Activated T-helper 1 cell treated with anti-CD3 and anti-CD28 coated beads, Interleukin-12 subunit alpha, Interleukin-12 subunit beta, Interleukin-2, Interleukin-4 antibody, amounts not matched to agents 30 ng/mL and 10 ng/mL and 1 ng/mL, durations not matched to agents 14 hours and 24 hours and 36 hours (primary cell): ENCODE measurements around the gene SNIP1. TPM values are rescaled to one million over a fixed set of nuclear protein-coding genes. Genes with fewer than 3 reads are reported as not detected.
"Not testable (repeated sequence)": the region's sequence is repeated elsewhere in the genome, so short reads cannot be mapped to it uniquely, and the experiment has no call there.

ENCODE experiments used
- DNase-seq: peaks from one replicate; pipeline ENCODE4 v3.0.0; 2021; ENCODE audit warnings: low spot score
- H3K27ac Mint-ChIP-seq: one replicate; pipeline ENCODE4 v1.8.0; 2021; ENCODE audit warnings: mild to moderate bottlenecking, mixed read lengths
- H3K27me3 Mint-ChIP-seq: one replicate; pipeline ENCODE4 v1.8.0; 2022; ENCODE audit warnings: mild to moderate bottlenecking, moderate library complexity, mixed read lengths; ENCODE audit not compliant: insufficient read depth
- H3K36me3 Mint-ChIP-seq: one replicate; pipeline ENCODE4 v1.8.0; 2021; ENCODE audit warnings: low read depth, mixed read lengths
- H3K4me1 Mint-ChIP-seq: one replicate; pipeline ENCODE4 v1.8.0; 2021; ENCODE audit warnings: low read depth, mixed read lengths
- H3K4me3 Mint-ChIP-seq: one replicate; pipeline ENCODE4 v1.8.0; 2021; ENCODE audit warnings: mild to moderate bottlenecking, moderate library complexity, mixed read lengths
- H3K9me3 Mint-ChIP-seq: one replicate; pipeline ENCODE4 v1.8.0; 2021; ENCODE audit warnings: mixed read lengths
- intact Hi-C: fragments of 100-400 bp; cut with micrococcal nuclease; formaldehyde crosslinking; loops from one replicate; pipeline ENCODE4 v1.15.1; 2024
- total RNA-seq: library from RNA; stranded (reverse); gene quantifications from 2 replicates; pipeline ENCODE4 v1.2.3, GENCODE V29; 2022

The SNIP1 gene
- total RNA-seq, 1 donor from 2014 or later = 30.2 TPM

DNA sequence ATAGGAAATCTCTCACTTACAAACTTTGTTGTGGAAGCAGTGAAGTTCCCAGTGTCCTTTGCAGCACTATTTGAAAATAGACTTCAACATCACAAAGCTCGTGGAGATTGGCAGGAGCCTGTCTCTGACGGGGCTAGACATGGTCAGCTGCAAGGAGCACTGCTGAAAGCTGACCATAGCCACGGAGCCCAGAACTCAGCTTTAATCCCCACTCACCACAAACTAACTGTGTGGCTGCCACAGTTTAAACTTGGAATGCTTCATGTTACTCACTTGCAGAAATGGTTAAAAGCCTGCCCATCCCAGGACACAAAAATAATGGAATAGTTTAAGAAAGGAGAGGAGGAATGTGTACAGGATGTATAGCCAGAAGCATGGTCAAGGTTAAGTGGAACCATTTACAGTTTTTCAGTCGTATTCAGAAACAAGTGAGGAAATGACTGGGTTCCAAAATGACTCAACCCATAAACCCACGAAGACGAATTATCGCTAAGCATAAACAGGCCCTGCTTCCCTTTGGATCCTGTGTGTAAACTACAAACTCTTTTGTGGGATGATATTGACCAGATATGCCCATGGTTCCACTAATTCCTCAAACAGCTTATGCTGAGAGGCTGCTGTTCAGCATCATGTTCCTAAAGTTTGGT lies 20.9 kb upstream of the SNIP1 start:
- H3K4me1 Mint-ChIP-seq = peaks cover 65% of the 10 kb centered on the region
- DNase-seq = no peak
- no peaks in the 10 kb centered on the region for H3K9me3 Mint-ChIP-seq
- intact Hi-C loops = loop anchor here (1.0 to 2.0 kb wide), 2 partner anchors 20 to 21 kb away; partner anchors contain the start of genes GNL2 and SNIP1
- H3K4me3 Mint-ChIP-seq = peak overlapping the region; percentile 58
- no peaks in the 10 kb centered on the region for H3K27me3 Mint-ChIP-seq
- H3K36me3 Mint-ChIP-seq = peaks cover 78% of the 10 kb centered on the region
- H3K27ac Mint-ChIP-seq = peak overlapping the region; percentile 89

DNA sequence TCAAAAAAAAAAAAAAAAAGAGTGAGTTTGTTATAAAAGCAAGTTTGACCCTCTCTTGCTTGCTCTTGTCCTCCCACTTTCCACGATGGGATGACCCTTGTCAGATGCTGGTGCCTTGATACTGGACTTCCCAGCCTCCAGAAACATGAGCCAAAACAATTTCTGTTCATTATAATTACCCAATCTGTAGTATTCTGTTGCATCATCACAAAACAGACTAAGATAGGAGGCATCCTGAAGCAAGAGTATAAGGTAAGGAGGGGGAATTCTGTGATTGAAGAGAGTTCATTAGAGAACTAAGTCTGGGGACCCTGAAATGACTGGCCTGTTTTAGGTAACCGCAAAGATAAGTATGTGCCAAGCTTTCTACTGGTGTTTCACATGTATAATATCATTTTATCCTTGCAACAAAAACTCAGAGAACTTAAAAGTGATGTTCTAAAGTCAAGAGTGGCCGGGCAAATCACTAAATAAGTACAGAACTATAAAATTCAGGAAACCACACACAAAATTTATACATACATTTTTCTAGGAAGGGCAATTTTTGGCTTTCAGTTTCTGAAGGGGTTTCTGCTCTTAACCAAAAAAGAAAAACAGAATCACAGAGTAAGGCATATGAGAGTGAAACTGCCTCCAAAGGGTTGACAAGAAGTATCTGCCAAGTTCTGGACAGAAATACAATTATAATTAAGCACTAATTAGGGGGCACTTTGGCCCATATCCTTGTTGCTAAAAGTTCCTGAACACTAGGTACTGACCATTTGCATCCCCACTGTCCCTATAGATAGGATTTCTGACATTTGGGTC lies 16.6 kb upstream of the SNIP1 start:
- DNase-seq = no peak
- Mint-ChIP-seq H3K4me3 (peak overlapping the region; percentile 71), H3K36me3 (peaks cover 82% of the 10 kb centered on the region), H3K9me3 (no peaks in the 10 kb centered on the region), H3K27me3 (no peaks in the 10 kb centered on the region), H3K27ac (peak overlapping the region; percentile 78), H3K4me1 (peaks cover 46% of the 10 kb centered on the region)
- intact Hi-C loops = no loop called here

GRCh38 chr1:37567023-37567422 lies 12.9 kb upstream of the SNIP1 start:
- Mint-ChIP-seq H3K27me3 (no peaks in the 10 kb centered on the region), H3K36me3 (peaks cover 59% of the 10 kb centered on the region), H3K27ac (no peak overlapping the region)

DNA sequence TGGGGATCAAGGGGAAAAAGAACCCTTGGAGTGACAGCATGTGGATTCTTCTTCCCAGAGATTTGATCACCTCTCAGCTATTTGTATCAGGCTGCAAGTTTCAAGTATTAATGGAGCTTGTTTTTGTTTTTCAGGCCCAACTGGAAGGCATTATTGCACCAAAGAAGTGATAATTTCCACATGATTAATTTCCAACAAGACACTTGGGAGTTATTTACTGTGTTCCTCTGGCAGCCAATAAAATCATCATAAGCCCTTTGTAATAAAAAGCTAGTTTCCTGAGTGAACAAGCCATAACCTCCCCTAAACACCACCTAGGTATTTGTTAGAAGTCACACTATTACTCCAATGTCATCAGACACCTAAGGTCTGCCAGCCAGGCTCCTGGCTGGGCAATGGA lies 10.8 kb upstream of the SNIP1 start:
- H3K4me1 Mint-ChIP-seq = peaks cover 15% of the 10 kb centered on the region
- H3K36me3 Mint-ChIP-seq = peaks cover 48% of the 10 kb centered on the region
- H3K27ac Mint-ChIP-seq = no peak overlapping the region
- no peak for DNase-seq
- no peaks in the 10 kb centered on the region for H3K27me3 Mint-ChIP-seq
- H3K9me3 Mint-ChIP-seq = no peaks in the 10 kb centered on the region
- no peak overlapping the region for H3K4me3 Mint-ChIP-seq
- intact Hi-C loops = no loop called here

More at GRCh38 chr1:37567023-37567422, 12.9 kb upstream of the SNIP1 start:
- H3K4me1 Mint-ChIP-seq = peaks cover 17% of the 10 kb centered on the region
- H3K9me3 Mint-ChIP-seq = no peaks in the 10 kb centered on the region
- intact Hi-C loops = no loop called here
- no peak for DNase-seq
- H3K4me3 Mint-ChIP-seq = no peak overlapping the region

GRCh38 chr1:37562984-37563383 lies 8.9 kb upstream of the SNIP1 start:
- H3K27me3 Mint-ChIP-seq = no peaks in the 10 kb centered on the region
- no peak for DNase-seq
- no peak overlapping the region for H3K4me3 Mint-ChIP-seq
- peaks cover 15% of the 10 kb centered on the region for H3K4me1 Mint-ChIP-seq
- intact Hi-C loops = no loop called here
- no peak overlapping the region for H3K27ac Mint-ChIP-seq
- H3K36me3 Mint-ChIP-seq = peaks cover 30% of the 10 kb centered on the region
- no peaks in the 10 kb centered on the region for H3K9me3 Mint-ChIP-seq

DNA sequence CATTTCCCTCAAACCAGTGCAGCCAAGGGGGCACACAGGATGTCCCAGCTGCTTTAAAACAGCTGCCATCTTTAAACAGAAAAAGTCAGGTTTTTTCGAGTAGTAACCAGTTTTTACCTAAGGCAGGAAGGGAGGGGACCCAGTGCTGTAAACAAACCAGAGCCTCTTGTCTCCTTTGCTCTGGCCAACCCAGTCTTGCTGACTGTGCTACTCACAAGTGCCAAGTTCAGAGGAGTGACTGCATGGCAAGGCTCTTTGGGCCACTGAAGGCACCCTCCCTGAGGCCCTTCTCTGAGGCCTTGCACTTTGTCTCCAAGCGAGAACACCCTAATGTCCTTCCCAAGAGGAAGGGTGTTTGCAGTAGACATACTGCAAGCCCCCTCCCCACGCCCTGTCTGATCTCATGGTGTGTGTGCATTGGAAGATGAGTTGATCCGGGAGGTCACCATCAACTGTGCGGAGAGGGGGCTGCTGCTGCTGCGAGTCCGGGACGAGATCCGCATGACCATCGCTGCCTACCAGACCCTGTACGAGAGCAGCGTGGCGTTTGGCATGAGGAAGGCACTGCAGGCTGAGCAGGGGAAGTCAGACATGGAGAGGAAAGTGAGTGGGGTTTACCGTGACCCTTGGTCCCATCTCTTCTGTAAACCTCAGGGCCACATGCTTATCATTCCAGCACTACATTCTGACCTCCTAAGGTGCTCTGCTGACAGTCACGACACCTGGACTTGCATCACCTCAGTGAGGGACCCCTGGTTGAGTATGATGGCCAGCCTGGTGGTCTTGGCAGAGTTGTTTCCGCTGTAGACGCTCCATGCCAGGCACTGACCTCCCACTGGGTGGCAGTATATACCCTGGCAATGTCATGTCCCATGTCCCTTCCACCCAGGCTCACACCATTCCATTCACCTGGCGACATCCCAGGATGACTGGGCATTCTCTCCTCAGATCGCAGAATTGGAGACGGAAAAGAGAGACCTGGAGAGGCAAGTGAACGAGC lies 7.3 kb upstream of the SNIP1 start:
- no peak overlapping the region for H3K27ac Mint-ChIP-seq
- H3K9me3 Mint-ChIP-seq = no peaks in the 10 kb centered on the region
- no peak for DNase-seq
- no peaks in the 10 kb centered on the region for H3K27me3 Mint-ChIP-seq
- H3K4me1 Mint-ChIP-seq = peaks cover 18% of the 10 kb centered on the region
- intact Hi-C loops = loop anchor here (1.0 kb wide), 1 partner anchor 121 kb away; no protein-coding TSS in a partner anchor
- peaks cover 18% of the 10 kb centered on the region for H3K36me3 Mint-ChIP-seq
- H3K4me3 Mint-ChIP-seq = no peak overlapping the region

DNA sequence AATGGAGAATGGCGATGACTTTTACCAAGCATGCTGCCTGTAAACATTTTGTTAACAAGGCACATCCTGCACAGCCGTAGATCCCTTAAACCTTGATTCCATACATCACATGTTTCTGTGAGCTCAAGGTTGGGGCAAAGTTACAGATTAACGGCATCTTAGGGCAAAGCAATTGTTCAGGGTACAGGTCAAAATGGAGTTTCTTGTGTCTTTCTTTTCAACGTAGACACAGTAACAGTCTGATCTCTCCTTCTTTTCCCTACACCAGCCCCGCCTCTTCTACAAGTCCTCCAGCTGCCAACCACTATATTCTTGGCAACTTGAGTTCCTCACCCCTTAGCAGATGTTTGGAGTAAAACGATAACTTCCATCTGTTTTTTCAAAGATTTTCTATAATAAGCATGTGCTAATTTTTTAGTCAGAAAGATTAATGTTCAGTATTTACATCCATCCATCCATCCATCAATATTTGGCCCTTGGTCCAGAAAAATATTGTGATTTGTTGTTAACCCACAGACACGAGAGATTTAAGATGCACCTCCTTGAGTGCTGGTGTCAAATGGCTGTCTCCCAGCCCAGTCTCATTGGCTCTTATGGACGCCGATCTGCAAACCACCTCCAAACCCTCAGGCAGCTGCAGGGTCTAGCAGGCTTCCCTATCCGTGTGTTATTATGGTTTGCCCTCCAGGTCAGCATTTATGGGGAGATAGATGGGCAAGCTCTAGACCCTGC lies 6.5 kb upstream of the SNIP1 start:
- peaks cover 10% of the 10 kb centered on the region for H3K36me3 Mint-ChIP-seq

GRCh38 chr1:37559957-37560379 lies 5.9 kb upstream of the SNIP1 start:
- H3K4me1 Mint-ChIP-seq = peaks cover 21% of the 10 kb centered on the region
- H3K9me3 Mint-ChIP-seq, DNase-seq, H3K27ac Mint-ChIP-seq, H3K27me3 Mint-ChIP-seq, intact Hi-C loops, H3K36me3 Mint-ChIP-seq, H3K4me3 Mint-ChIP-seq: not testable (repeated sequence)

More for the DNA sequence above, 6.5 kb upstream of the SNIP1 start:
- intact Hi-C loops = loop anchor here (1.0 kb wide), 1 partner anchor 122 kb away; no protein-coding TSS in a partner anchor
- H3K9me3 Mint-ChIP-seq = no peaks in the 10 kb centered on the region
- DNase-seq = no peak
- H3K27ac Mint-ChIP-seq = peak overlapping the region; percentile 24
- H3K27me3 Mint-ChIP-seq = no peaks in the 10 kb centered on the region
- H3K4me3 Mint-ChIP-seq = no peak overlapping the region
- peaks cover 21% of the 10 kb centered on the region for H3K4me1 Mint-ChIP-seq

DNA sequence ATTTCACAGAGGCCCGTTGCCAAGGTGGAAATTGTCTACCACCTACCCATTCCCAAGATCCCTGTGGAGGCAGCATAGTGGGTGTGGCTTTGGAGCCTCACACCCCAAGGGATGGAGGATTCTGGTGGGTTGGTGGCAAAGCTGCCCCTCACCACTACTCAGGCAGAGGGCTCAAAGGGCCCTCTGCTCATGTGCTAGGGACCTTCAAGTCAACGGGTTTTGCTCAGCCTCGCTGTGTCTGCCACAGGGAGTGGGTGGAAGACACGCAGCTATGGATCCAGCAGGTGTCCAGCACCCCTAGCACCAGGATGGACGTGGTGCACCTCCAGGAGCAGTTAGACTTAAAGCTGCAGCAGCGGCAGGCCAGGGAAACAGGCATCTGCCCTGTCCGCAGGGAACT lies 5.0 kb upstream of the SNIP1 start:
- intact Hi-C loops = no loop called here
- H3K4me1 Mint-ChIP-seq = peaks cover 26% of the 10 kb centered on the region
- H3K4me3 Mint-ChIP-seq = no peak overlapping the region
- peaks cover 4% of the 10 kb centered on the region for H3K9me3 Mint-ChIP-seq
- no peak for DNase-seq
- no peaks in the 10 kb centered on the region for H3K27me3 Mint-ChIP-seq
- H3K36me3 Mint-ChIP-seq = peaks cover 9% of the 10 kb centered on the region
- no peak overlapping the region for H3K27ac Mint-ChIP-seq

- H3K4me1 Mint-ChIP-seq = peaks cover 29% of the 10 kb centered on the region
- H3K27ac Mint-ChIP-seq = no peak overlapping the region
- intact Hi-C loops = no loop called here
- no peaks in the 10 kb centered on the region for H3K27me3 Mint-ChIP-seq
- H3K9me3 Mint-ChIP-seq = peaks cover 4% of the 10 kb centered on the region
- no peak for DNase-seq
- H3K4me3 Mint-ChIP-seq = no peak overlapping the region
- H3K36me3 Mint-ChIP-seq = peaks cover 9% of the 10 kb centered on the region
These were observed 4.3 kb upstream of the SNIP1 start for GRCh38 chr1:37558411-37558810.

GRCh38 chr1:37557402-37557801 lies 3.3 kb upstream of the SNIP1 start:
- peaks cover 39% of the 10 kb centered on the region for H3K4me1 Mint-ChIP-seq
- H3K36me3 Mint-ChIP-seq = peaks cover 18% of the 10 kb centered on the region
- H3K9me3 Mint-ChIP-seq = peaks cover 4% of the 10 kb centered on the region
- H3K27me3 Mint-ChIP-seq = no peaks in the 10 kb centered on the region
- intact Hi-C loops = no loop called here
- DNase-seq = no peak
- no peak overlapping the region for H3K27ac Mint-ChIP-seq
- H3K4me3 Mint-ChIP-seq = no peak overlapping the region

GRCh38 chr1:37556712-37557196 lies 2.7 kb upstream of the SNIP1 start, which contains the start of gene DNALI1:
TSS of gene DNALI1 (plus strand) at chr1:37556940. CDS start at chr1:37556995, 55 bp downstream.
- H3K36me3 Mint-ChIP-seq = peaks cover 19% of the 10 kb centered on the region
- H3K9me3 Mint-ChIP-seq = peaks cover 4% of the 10 kb centered on the region
- peaks cover 41% of the 10 kb centered on the region for H3K4me1 Mint-ChIP-seq
- H3K27me3 Mint-ChIP-seq = no peaks in the 10 kb centered on the region
- DNase-seq = peak; percentile 28
- peak within 1 kb of the TSS; percentile 3 for H3K27ac Mint-ChIP-seq
- peak within 1 kb of the TSS; percentile 19 for H3K4me3 Mint-ChIP-seq
- intact Hi-C loops = no loop called here
